GM23338 (cell line): ENCODE measurements around the gene CACNA1C. TPM values are rescaled to one million over a fixed set of nuclear protein-coding genes. Genes with fewer than 3 reads are reported as not detected.

Experiments
- ATAC-seq: fragments of 200-7000 bp; cut with Tn5 transposase; 3 replicates; pipeline ENCODE4 v1.9.1; 2020
- DNase-seq: peaks from one replicate; pipeline ENCODE4 v3.0.0-alpha.2; 2015; ENCODE audit warnings: low spot score
- H2AFZ ChIP-seq: fragments of 200-600 bp; sonication (generic); 2 replicates; pipeline ENCODE4 v1.8.0; 2016; ENCODE audit warnings: antibody characterized with exemption, mild to moderate bottlenecking, moderate library complexity
- H3F3A ChIP-seq: fragments of 200-600 bp; sonication (generic); replicated peaks from 2 replicates; pipeline ENCODE4 v1.8.0; 2017; ENCODE audit warnings: antibody characterized with exemption, mixed run types, low read depth
- H3K27ac ChIP-seq: fragments of 200-600 bp; sonication (generic); 2 replicates; pipeline ENCODE4 v1.6.1; 2016; ENCODE audit warnings: low read depth
- H3K27me3 ChIP-seq: fragments of 200-600 bp; sonication (generic); 2 replicates; pipeline ENCODE4 v1.8.0; 2016; ENCODE audit warnings: mild to moderate bottlenecking, mixed run types, moderate library complexity; ENCODE audit not compliant: insufficient read depth
- H3K36me3 ChIP-seq: fragments of 200-600 bp; sonication (generic); 2 replicates; pipeline ENCODE4 v1.8.0; 2016; ENCODE audit warnings: mild to moderate bottlenecking; ENCODE audit not compliant: insufficient read depth
- H3K4me1 ChIP-seq: fragments of 200-600 bp; sonication (generic); 2 replicates; pipeline ENCODE4 v1.8.0; 2016; ENCODE audit warnings: mild to moderate bottlenecking, moderate library complexity; ENCODE audit not compliant: insufficient read depth
- H3K4me2 ChIP-seq: fragments of 200-600 bp; sonication (generic); 2 replicates; pipeline ENCODE4 v1.7.1; 2017; ENCODE audit warnings: mixed run types
- H3K4me3 ChIP-seq: fragments of 200-600 bp; sonication (generic); 2 replicates; pipeline ENCODE4 v1.6.1; 2016; ENCODE audit warnings: mixed run types
- H3K79me2 ChIP-seq: fragments of 200-600 bp; sonication (generic); replicated peaks from 2 replicates; pipeline ENCODE4 v1.8.0; 2017; ENCODE audit warnings: mild to moderate bottlenecking; ENCODE audit not compliant: insufficient read depth
- H3K9me2 ChIP-seq: fragments of 200-600 bp; sonication (generic); 2 replicates; pipeline ENCODE4 v1.8.0; 2017; ENCODE audit not compliant: insufficient read depth
- H4K20me1 ChIP-seq: fragments of 200-600 bp; sonication (generic); replicated peaks from 2 replicates; pipeline ENCODE4 v1.8.0; 2017; ENCODE audit warnings: mild to moderate bottlenecking; ENCODE audit not compliant: insufficient read depth
- H3K27ac Mint-ChIP-seq: 2 replicates; pipeline ENCODE4 v1.8.0; 2020; ENCODE audit warnings: inconsistent platforms, mild to moderate bottlenecking, moderate library complexity, mixed read lengths
- H3K27me3 Mint-ChIP-seq: 3 replicates; pipeline ENCODE4 v1.8.0; 2022; ENCODE audit warnings: low read depth, mild to moderate bottlenecking, moderate library complexity, mixed read lengths, inconsistent platforms; ENCODE audit not compliant: insufficient read depth, poor library complexity
- H3K36me3 Mint-ChIP-seq: 3 replicates; pipeline ENCODE4 v1.8.0; 2021; ENCODE audit warnings: low read depth, mild to moderate bottlenecking, inconsistent platforms, moderate library complexity, mixed read lengths
- H3K4me1 Mint-ChIP-seq: 3 replicates; pipeline ENCODE4 v1.8.0; 2020; ENCODE audit warnings: mild to moderate bottlenecking, inconsistent platforms, mixed read lengths
- H3K4me3 Mint-ChIP-seq: 3 replicates; pipeline ENCODE4 v1.8.0; 2021; ENCODE audit warnings: moderate library complexity, mild to moderate bottlenecking, inconsistent platforms, mixed read lengths
- H3K9me3 Mint-ChIP-seq: 3 replicates; pipeline ENCODE4 v1.8.0; 2020; ENCODE audit warnings: moderate library complexity, mild to moderate bottlenecking, inconsistent platforms, mixed read lengths
- CREB1 ChIP-seq: fragments of 250-450 bp; sonication (Bioruptor Pico); IDR thresholded peaks from 2 replicates; pipeline ENCODE4 v1.5.0; 2020; ENCODE audit warnings: low read depth, mild to moderate bottlenecking, moderate library complexity
- CTCF ChIP-seq, 2 experiments: fragments of 200-600 bp in 1 of 2; sonication (generic) in 1 of 2; conservative IDR thresholded peaks; 2 replicates each; pipeline versions ENCODE4 v1.5.1 to v1.6.1; 2016 to 2017; ENCODE audit warnings: antibody characterized with exemption in 2 of 2, low read depth in 2 of 2, mild to moderate bottlenecking in 2 of 2, moderate library complexity in 1 of 2
- JUNB ChIP-seq: IDR thresholded peaks from one replicate; pipeline ENCODE4 v1.6.1; 2016; ENCODE audit warnings: antibody characterized with exemption; ENCODE audit not compliant: unreplicated experiment
- NANOG ChIP-seq: IDR thresholded peaks from 2 replicates; pipeline ENCODE4 v1.6.1; 2016; ENCODE audit warnings: antibody characterized with exemption, borderline replicate concordance
- POLR2AphosphoS5 ChIP-seq: IDR thresholded peaks from 2 replicates; pipeline ENCODE4 v1.6.1; 2016; ENCODE audit warnings: antibody characterized with exemption, low read depth
- ZNF114 ChIP-seq: fragments of 250-450 bp; sonication (Bioruptor Pico); IDR thresholded peaks from 2 replicates; pipeline ENCODE4 v1.5.0; 2020; ENCODE audit warnings: mild to moderate bottlenecking, moderate library complexity
- polyA plus RNA-seq: library from polyadenylated mRNA; unstranded; fragments of >200 nt; fragmentation: Nextera tagmentation; extraction: Ambion mirVana; gene quantifications from 2 replicates; pipeline ENCODE4 v1.2.1, GENCODE V29; 2016
- total RNA-seq: library from RNA; depleted of rRNA; stranded (reverse); fragments of >200 nt; shearing (Covaris generic); gene quantifications from 2 replicates; pipeline ENCODE4 v1.2.3, GENCODE V29; 2014
- TF ChIP-seq, protein P1 (sequence below): IDR thresholded peaks from 2 replicates; pipeline ENCODE4 v1.6.1; 2016; ENCODE audit warnings: antibody characterized with exemption
- TF ChIP-seq, protein P2 (sequence below): IDR thresholded peaks from one replicate; pipeline ENCODE4 v1.6.1; 2018; ENCODE audit warnings: antibody characterized with exemption; ENCODE audit not compliant: unreplicated experiment

The CACNA1C gene
- total and polyA plus RNA-seq, 2 experiments from 2014 or later, result 0.78 to 2.1 TPM

DNA sequence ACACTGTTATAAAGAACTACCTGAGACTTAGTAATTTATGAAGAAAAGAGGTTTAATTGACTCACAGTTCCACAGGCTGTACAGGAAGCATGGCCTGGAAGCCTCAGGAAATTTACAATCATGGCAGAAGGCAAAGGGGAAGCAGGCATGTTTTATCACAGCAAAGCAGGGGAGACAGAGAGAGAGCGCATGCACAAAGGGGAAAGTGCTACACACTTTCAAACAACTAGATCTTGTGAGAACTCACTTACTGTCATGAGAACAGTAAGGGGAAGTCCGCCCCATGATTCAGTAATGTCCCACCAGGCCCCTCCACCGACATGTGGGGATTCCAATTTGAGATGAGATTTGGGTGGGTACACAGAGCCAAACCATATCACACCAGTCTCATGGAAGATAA is 313.9 kb downstream of the CACNA1C start (continued):
- TF ChIP-seq, protein P1, sequence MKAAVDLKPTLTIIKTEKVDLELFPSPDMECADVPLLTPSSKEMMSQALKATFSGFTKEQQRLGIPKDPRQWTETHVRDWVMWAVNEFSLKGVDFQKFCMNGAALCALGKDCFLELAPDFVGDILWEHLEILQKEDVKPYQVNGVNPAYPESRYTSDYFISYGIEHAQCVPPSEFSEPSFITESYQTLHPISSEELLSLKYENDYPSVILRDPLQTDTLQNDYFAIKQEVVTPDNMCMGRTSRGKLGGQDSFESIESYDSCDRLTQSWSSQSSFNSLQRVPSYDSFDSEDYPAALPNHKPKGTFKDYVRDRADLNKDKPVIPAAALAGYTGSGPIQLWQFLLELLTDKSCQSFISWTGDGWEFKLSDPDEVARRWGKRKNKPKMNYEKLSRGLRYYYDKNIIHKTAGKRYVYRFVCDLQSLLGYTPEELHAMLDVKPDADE, result no peak
- TF ChIP-seq CTCF (conservative IDR thresholded peaks at IDR 0.05; ENCODE audit: low read depth in 2 of 2), result no peak
- TF ChIP-seq, protein P2, sequence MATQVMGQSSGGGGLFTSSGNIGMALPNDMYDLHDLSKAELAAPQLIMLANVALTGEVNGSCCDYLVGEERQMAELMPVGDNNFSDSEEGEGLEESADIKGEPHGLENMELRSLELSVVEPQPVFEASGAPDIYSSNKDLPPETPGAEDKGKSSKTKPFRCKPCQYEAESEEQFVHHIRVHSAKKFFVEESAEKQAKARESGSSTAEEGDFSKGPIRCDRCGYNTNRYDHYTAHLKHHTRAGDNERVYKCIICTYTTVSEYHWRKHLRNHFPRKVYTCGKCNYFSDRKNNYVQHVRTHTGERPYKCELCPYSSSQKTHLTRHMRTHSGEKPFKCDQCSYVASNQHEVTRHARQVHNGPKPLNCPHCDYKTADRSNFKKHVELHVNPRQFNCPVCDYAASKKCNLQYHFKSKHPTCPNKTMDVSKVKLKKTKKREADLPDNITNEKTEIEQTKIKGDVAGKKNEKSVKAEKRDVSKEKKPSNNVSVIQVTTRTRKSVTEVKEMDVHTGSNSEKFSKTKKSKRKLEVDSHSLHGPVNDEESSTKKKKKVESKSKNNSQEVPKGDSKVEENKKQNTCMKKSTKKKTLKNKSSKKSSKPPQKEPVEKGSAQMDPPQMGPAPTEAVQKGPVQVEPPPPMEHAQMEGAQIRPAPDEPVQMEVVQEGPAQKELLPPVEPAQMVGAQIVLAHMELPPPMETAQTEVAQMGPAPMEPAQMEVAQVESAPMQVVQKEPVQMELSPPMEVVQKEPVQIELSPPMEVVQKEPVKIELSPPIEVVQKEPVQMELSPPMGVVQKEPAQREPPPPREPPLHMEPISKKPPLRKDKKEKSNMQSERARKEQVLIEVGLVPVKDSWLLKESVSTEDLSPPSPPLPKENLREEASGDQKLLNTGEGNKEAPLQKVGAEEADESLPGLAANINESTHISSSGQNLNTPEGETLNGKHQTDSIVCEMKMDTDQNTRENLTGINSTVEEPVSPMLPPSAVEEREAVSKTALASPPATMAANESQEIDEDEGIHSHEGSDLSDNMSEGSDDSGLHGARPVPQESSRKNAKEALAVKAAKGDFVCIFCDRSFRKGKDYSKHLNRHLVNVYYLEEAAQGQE, result no peak
- no peak for TF ChIP-seq ZNF114
- TF ChIP-seq JUNB, result no peak
- no peak for TF ChIP-seq CREB1 (CRISPR knock-in tag)
- no peak for TF ChIP-seq POLR2AphosphoS5
- no peak for TF ChIP-seq NANOG

DNA sequence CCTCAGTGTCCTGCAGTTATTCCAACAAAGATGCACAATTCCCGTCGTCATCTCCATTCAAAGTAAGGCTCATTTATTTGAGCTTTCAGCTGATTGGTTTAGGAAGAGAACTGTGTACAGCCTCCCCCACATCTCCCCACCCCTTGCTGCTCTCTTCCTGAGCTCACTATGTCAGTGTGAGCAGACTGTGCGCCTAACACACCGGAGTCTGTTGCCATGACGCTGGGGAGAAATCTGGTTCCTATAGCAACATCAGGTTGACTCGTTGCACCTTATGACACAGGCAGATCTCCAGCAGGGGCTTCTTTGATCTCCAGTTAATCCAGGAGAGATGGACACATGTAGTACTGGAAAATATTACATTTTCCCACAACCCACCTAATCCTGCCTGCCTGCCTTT is 319.4 kb downstream of the CACNA1C start:
- Histone ChIP-seq H3F3A (no peaks in the 10 kb centered on the region), H3K27me3 (no peaks in the 10 kb centered on the region), H3K36me3 (no peaks in the 10 kb centered on the region), H3K79me2 (no peaks in the 10 kb centered on the region), H3K27ac (no peak overlapping the region), H3K4me2 (no peak overlapping the region), H3K4me1 (no peaks in the 10 kb centered on the region), H3K9me2 (0 out of 2 replicates have a peak, but pooled peaks cover 9% of the 10 kb centered on the region), H2AFZ (no peak overlapping the region), H4K20me1 (no peaks in the 10 kb centered on the region; the same call in 1 of the 2 replicates), H3K4me3 (no peak overlapping the region)
- Mint-ChIP-seq H3K36me3 (peaks cover under 1% of the 10 kb centered on the region; the same call in 2 of the 3 replicates), H3K4me1 (peaks cover 1% of the 10 kb centered on the region; the same call in 2 of the 3 replicates), H3K27ac (no peak overlapping the region), H3K27me3 (peaks cover 2% of the 10 kb centered on the region), H3K9me3 (peaks cover 2% of the 10 kb centered on the region), H3K4me3 (no peak overlapping the region)
- no peak for ATAC-seq
- DNase-seq, result no peak
- TF ChIP-seq JUNB (no peak), POLR2AphosphoS5 (no peak), CTCF (conservative IDR thresholded peaks at IDR 0.05; ENCODE audit: low read depth in 2 of 2) (no peak)
- TF ChIP-seq, protein P1, result no peak
